K562 (cell line): Measurements from ENCODE around the gene PLXND1. TPM values are rescaled to one million over a fixed set of nuclear protein-coding genes. Genes with fewer than 3 reads are reported as not detected.

ENCODE experiments used
- ARID4B ChIP-seq: sonication (generic); formaldehyde crosslinking; IDR thresholded peaks from 2 replicates; pipeline ENCODE4 v1.8.0; 2022; ENCODE audit warnings: mild to moderate bottlenecking, missing genetic modification reagents
- ATF4 ChIP-seq: fragments of 450-650 bp; formaldehyde crosslinking; IDR thresholded peaks from 2 replicates; pipeline ENCODE4 v1.4.0; 2022; ENCODE audit warnings: mild to moderate bottlenecking, moderate library complexity
- KAT2B ChIP-seq: IDR thresholded peaks from one replicate; pipeline ENCODE4 v1.6.1; 2012; ENCODE audit warnings: low read depth, mild to moderate bottlenecking, control low read depth, inconsistent platforms, low read length, moderate library complexity
- MCM5 ChIP-seq: fragments of 450-650 bp; IDR thresholded peaks from 2 replicates; pipeline ENCODE4 v1.6.1; 2016; ENCODE audit warnings: low read depth
- PBX2 ChIP-seq, 2 experiments: IDR thresholded peaks in 1 of 2; conservative IDR thresholded peaks in 1 of 2; 2 replicates each; pipeline ENCODE4 v1.6.1; 2016; ENCODE audit warnings: low read depth in 2 of 2, mild to moderate bottlenecking in 1 of 2, missing compliant biosample characterization in 1 of 2, missing genetic modification characterization in 1 of 2, moderate library complexity in 1 of 2
- POLR3A ChIP-seq: IDR thresholded peaks from 2 replicates; pipeline ENCODE4 v1.6.1; 2011; ENCODE audit warnings: borderline replicate concordance, mild to moderate bottlenecking, moderate library complexity; ENCODE audit not compliant: insufficient read length, insufficient read depth; ENCODE audit errors: extremely low read depth
- RFX5 ChIP-seq: IDR thresholded peaks from 2 replicates; pipeline ENCODE4 v1.6.1; 2011; ENCODE audit warnings: low read depth, mild to moderate bottlenecking, improper control_type of control experiment, low read length
- SETDB1 ChIP-seq: IDR thresholded peaks from one replicate; pipeline ENCODE4 v1.6.1; 2012; ENCODE audit warnings: low read length, control low read depth, inconsistent platforms
- SMC3 ChIP-seq: conservative IDR thresholded peaks from 2 replicates; pipeline ENCODE4 v1.6.1; 2011; ENCODE audit warnings: low read depth, low read length, improper control_type of control experiment; ENCODE audit not compliant: insufficient read depth
- SNIP1 ChIP-seq: fragments of 450-650 bp; IDR thresholded peaks from 2 replicates; pipeline ENCODE4 v1.7.1; 2017; ENCODE audit warnings: low read depth, mild to moderate bottlenecking
- SP1 ChIP-seq: sonication (generic); formaldehyde crosslinking; IDR thresholded peaks from 2 replicates; pipeline ENCODE4 v1.8.1; 2022; ENCODE audit warnings: mild to moderate bottlenecking, missing genetic modification reagents
- THRB ChIP-seq: fragments of 450-650 bp; formaldehyde crosslinking; conservative IDR thresholded peaks from 2 replicates; pipeline ENCODE4 v1.4.0; 2022; ENCODE audit warnings: mild to moderate bottlenecking, missing genetic modification characterization
- TOE1 ChIP-seq, 2 experiments: fragments of 450-650 bp in 1 of 2; sonication (generic) in 1 of 2; formaldehyde crosslinking in 1 of 2; IDR thresholded peaks; 2 replicates each; pipeline versions ENCODE4 v1.7.1 to v1.8.0; 2016 to 2022; ENCODE audit warnings: borderline replicate concordance in 2 of 2, mild to moderate bottlenecking in 2 of 2, antibody characterized with exemption in 1 of 2, inconsistent platforms in 1 of 2, low read depth in 1 of 2, missing genetic modification reagents in 1 of 2, moderate library complexity in 1 of 2
- ZFP36 ChIP-seq: fragments of 150-350 bp; IDR thresholded peaks from 2 replicates; pipeline ENCODE4 v1.6.1; 2018; ENCODE audit warnings: low read length, low read depth; ENCODE audit not compliant: partially characterized antibody
- ZNF274 ChIP-seq: IDR thresholded peaks from 2 replicates; pipeline ENCODE4 v1.6.1; 2011; ENCODE audit warnings: low read depth, mild to moderate bottlenecking, low read length, moderate library complexity, borderline replicate concordance
- ZNF395 ChIP-seq: fragments of 200-800 bp; sonication (Bioruptor generic); IDR thresholded peaks from 2 replicates; pipeline ENCODE4 v1.6.1; 2017; ENCODE audit warnings: missing genetic modification characterization, missing compliant biosample characterization
- polyA plus RNA-seq, 8 experiments: library from polyadenylated mRNA; depleted of rRNA in 4 of 8; stranded (reverse) in 5 of 8; unstranded in 3 of 8; fragments of >200 nt; fragmentation: Nextera tagmentation in 2 of 8; fragmentation: Illumina TruSeq in 1 of 8; extraction: Ambion mirVana in 2 of 8; extraction: Trizol in 1 of 8; gene quantifications; 2 replicates each; pipeline versions ENCODE4 v1.2.1 to v1.2.3, GENCODE V29; 2011 to 2014; ENCODE audit warnings: inconsistent platforms in 1 of 8, missing spikeins in 1 of 8
- total RNA-seq, 7 experiments: library from RNA; depleted of rRNA in 6 of 7; stranded (reverse); fragments of >200 nt in 6 of 7; fragmentation: Illumina TruSeq in 2 of 7; extraction: Trizol in 2 of 7; gene quantifications; 2 replicates each; pipeline versions ENCODE4 v1.2.1 to v1.2.3, GENCODE V29; 2011 to 2021; ENCODE audit warnings: low replicate concordance in 1 of 7

The PLXND1 gene
- total and polyA plus RNA-seq, 9 of the 15 experiments (the other 6 are each of a cell fraction or from before 2014, with no cell fraction given), result 0.34 to 28.8 (median 14.0) TPM

- TF ChIP-seq ZNF395 (CRISPR knock-in tag), result no peak; the same call in 1 of the 2 replicates
- no peak for TF ChIP-seq KAT2B
- TF ChIP-seq TOE1 (IDR thresholded peaks at IDR 0.05; ENCODE audit: borderline replicate concordance), result no peak
- TF ChIP-seq TOE1 (CRISPR knock-in tag; IDR thresholded peaks at IDR 0.05; ENCODE audit: borderline replicate concordance, low read depth), result no peak
- TF ChIP-seq PBX2 (CRISPR knock-in tag; IDR thresholded peaks at IDR 0.05; ENCODE audit: low read depth), result no peak
- TF ChIP-seq PBX2 (tag; conservative IDR thresholded peaks at IDR 0.05; ENCODE audit: low read depth), result no peak
- TF ChIP-seq SP1 (CRISPR knock-in tag), result no peak
- TF ChIP-seq THRB (CRISPR knock-in tag), result no peak
- no peak for TF ChIP-seq ZNF274
- TF ChIP-seq ZFP36, result no peak
- no peak for TF ChIP-seq RFX5
- TF ChIP-seq SETDB1, result no peak
- TF ChIP-seq POLR3A, result no peak
- no peak for TF ChIP-seq SNIP1
- TF ChIP-seq ATF4, result no peak
- TF ChIP-seq SMC3, result no peak
- TF ChIP-seq ARID4B, result peak; percentile 24; the same call in 1 of the 2 replicates
- TF ChIP-seq MCM5, result no peak
Measured at GRCh38 chr3:129599607-129600006, 6.9 kb downstream of the PLXND1 start (continued).
